ENCODE measurements around the gene LAMC2.

GRCh38 chr1:183194527-183195141, 8.6 kb downstream of the LAMC2 start:
- TF ChIP-seq CTCF (conservative IDR thresholded peaks at IDR 0.05; ENCODE audit: low read length): no peak
- no peak for TF ChIP-seq EZH2phosphoT487 (IDR thresholded peaks at IDR 0.05; ENCODE audit: borderline replicate concordance, low read depth, low read length)
